Mesenteric fat pad (tissue), 1 donor: ENCODE measurements around the gene ATP5MC2. TPM values are rescaled to one million over a fixed set of nuclear protein-coding genes. Genes with fewer than 3 reads are reported as not detected.

Source experiments
- DNase-seq: peaks from one replicate; pipeline ENCODE4 v3.0.0-alpha.2; 2020; ENCODE audit warnings: low spot score
- total RNA-seq: library from RNA; stranded (reverse); fragmentation: NEBNext Ultra II Directional; extraction: Animal tissue kit (Norgen Biotek cat#: 25700); gene quantifications from one replicate; pipeline ENCODE4 v1.2.1, GENCODE V29; 2021
- donor health status: DM: yes; HTN: yes; CAD: no.

ATP5MC2 gene
- total RNA-seq, 1 donor from 2014 or later = 194 TPM

DNA sequence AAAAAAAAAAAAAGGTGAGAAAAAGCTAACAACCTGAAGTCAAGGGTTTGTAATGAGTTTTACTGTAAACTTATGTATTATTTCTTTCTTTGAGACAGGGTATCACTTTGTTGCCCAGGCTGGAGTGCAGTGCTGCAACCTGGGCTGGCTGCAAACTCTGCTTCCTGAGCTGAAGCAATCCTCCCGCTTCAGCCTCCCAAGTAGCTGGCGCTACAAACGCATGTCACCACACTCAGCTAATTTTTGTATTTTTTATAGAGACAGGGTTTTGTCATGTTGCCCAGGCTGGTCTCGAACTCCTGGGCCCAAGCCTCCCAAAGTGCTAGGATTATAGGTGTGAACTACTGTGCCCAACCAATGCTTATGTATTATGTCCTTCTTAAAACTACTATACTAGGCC, 58.9 kb downstream of the ATP5MC2 start:
- DNase-seq = no peak

Other genes starting within 250 kb of the ATP5MC2 start
- 119 TPM for gene PRR13, start 234.3 kb downstream of the ATP5MC2 start, total RNA-seq
- 722 TPM for gene PCBP2, start 224.0 kb downstream of the ATP5MC2 start, total RNA-seq
- gene MAP3K12, start 176.6 kb downstream of the ATP5MC2 start, total RNA-seq = 12.2 TPM
- gene TARBP2, start 174.8 kb downstream of the ATP5MC2 start, total RNA-seq = 16.8 TPM
- not detected for gene NPFF, start 168.6 kb downstream of the ATP5MC2 start, total RNA-seq
- gene ATF7, start 49.7 kb downstream of the ATP5MC2 start, total RNA-seq = 44.7 TPM
- 165 TPM for gene CALCOCO1, start 51.4 kb upstream of the ATP5MC2 start, total RNA-seq
- not detected for gene CISTR, start 75.9 kb upstream of the ATP5MC2 start, total RNA-seq